Measurements from ENCODE around the gene GALNT15.

DNA sequence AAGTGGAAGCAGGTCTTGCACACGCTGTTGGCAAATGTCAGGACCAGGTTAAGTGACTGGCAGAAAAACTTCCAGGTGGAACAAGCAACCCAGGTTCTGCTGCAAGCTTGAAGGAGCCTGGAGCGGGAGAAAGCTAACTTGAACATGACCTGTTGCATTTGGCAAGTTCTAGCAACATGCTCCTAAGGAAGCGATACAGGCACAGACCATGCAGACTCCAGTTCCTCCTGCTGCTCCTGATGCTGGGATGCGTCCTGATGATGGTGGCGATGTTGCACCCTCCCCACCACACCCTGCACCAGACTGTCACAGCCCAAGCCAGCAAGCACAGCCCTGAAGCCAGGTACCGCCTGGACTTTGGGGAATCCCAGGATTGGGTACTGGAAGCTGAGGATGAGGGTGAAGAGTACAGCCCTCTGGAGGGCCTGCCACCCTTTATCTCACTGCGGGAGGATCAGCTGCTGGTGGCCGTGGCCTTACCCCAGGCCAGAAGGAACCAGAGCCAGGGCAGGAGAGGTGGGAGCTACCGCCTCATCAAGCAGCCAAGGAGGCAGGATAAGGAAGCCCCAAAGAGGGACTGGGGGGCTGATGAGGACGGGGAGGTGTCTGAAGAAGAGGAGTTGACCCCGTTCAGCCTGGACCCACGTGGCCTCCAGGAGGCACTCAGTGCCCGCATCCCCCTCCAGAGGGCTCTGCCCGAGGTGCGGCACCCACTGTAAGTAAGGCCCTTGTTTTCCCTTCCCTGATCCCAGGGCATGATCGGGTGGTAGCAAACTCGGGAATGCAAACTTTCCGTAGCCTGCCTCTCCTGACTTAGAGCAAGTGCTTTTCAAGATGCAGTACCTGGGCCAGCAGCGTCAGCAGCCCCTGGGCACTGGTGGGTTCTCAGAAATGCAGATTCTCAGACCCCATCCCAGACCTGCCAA, 759 bp downstream of the GALNT15 start:
- no peak for TF ChIP-seq ZNF274 (IDR thresholded peaks at IDR 0.05; ENCODE audit: low read depth, low read length)
- TF ChIP-seq SUZ12 (IDR thresholded peaks at IDR 0.05; ENCODE audit: extremely low read depth, insufficient read depth, insufficient read length) = no peak

All from NT2/D1 (cell line).